ENCODE data around the gene IL32. TPM values are rescaled to one million over a fixed set of nuclear protein-coding genes. Genes with fewer than 3 reads are reported as not detected.

IL32 gene
- total RNA-seq, 1 experiment from 2014 or later = 4.5 TPM

DNA sequence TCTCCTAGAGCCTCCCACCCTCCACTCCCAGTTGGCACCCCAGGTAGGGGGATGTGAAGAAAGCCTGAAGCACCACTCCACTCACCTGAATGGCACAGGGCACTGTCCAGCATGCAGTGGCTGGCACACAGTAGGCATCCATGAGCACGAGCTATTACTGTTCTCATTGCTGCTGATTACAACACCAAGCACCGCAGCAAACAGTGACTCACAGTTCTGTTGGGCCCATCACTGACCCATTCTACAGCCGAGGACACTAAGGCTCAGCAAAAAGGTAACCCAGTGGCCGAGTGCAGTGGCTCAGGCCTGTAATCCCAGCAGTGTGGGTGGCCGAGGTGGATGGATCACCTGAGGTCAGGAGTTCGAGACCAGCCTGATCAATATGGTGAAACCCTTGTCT, 30.9 kb downstream of the IL32 start:
- no TSS peak for BruUV-seq (replicated peaks)
- H3K9me3 ChIP-seq (ENCODE audit: low read depth, low read length, poor library complexity, severe bottlenecking) = no peaks in the 10 kb centered on the region
- intact Hi-C loops (cut with micrococcal nuclease; ENCODE audit: unreplicated experiment) = no loop called here
- no peak for TF ChIP-seq EZH2 (IDR thresholded peaks at IDR 0.05; ENCODE audit: borderline replicate concordance, low read depth, low read length, poor library complexity, severe bottlenecking)
- TF ChIP-seq, protein P1, sequence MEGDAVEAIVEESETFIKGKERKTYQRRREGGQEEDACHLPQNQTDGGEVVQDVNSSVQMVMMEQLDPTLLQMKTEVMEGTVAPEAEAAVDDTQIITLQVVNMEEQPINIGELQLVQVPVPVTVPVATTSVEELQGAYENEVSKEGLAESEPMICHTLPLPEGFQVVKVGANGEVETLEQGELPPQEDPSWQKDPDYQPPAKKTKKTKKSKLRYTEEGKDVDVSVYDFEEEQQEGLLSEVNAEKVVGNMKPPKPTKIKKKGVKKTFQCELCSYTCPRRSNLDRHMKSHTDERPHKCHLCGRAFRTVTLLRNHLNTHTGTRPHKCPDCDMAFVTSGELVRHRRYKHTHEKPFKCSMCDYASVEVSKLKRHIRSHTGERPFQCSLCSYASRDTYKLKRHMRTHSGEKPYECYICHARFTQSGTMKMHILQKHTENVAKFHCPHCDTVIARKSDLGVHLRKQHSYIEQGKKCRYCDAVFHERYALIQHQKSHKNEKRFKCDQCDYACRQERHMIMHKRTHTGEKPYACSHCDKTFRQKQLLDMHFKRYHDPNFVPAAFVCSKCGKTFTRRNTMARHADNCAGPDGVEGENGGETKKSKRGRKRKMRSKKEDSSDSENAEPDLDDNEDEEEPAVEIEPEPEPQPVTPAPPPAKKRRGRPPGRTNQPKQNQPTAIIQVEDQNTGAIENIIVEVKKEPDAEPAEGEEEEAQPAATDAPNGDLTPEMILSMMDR (conservative IDR thresholded peaks at IDR 0.05; ENCODE audit: low read depth, low read length) = no peak
- peaks cover 14% of the 10 kb centered on the region for H3K4me1 ChIP-seq (ENCODE audit: insufficient read depth, low read length, poor library complexity, severe bottlenecking)
- no peak overlapping the region for H3K4me3 ChIP-seq (ENCODE audit: low read depth, low read length, poor library complexity, severe bottlenecking)
- no peak for DNase-seq (ENCODE audit: low spot score)
- CTCF ChIA-PET = interaction anchor here (0.7 to 1.2 kb wide), 2 partner anchors 33 to 1145 kb away, joined by 4 to 7 read pairs; no protein-coding TSS in a partner anchor
- H3K36me3 ChIP-seq (ENCODE audit: insufficient read depth, low read length, poor library complexity, severe bottlenecking) = no peaks in the 10 kb centered on the region
- H3K27me3 ChIP-seq (replicated peaks; ENCODE audit: insufficient read depth, low read depth, low read length, poor library complexity) = no peaks in the 10 kb centered on the region
- H3K27ac ChIP-seq (ENCODE audit: low read depth, low read length, poor library complexity, severe bottlenecking) = no peak overlapping the region
- POLR2A ChIA-PET (ENCODE audit: low non-redundant PET) = no interaction called here

DNA sequence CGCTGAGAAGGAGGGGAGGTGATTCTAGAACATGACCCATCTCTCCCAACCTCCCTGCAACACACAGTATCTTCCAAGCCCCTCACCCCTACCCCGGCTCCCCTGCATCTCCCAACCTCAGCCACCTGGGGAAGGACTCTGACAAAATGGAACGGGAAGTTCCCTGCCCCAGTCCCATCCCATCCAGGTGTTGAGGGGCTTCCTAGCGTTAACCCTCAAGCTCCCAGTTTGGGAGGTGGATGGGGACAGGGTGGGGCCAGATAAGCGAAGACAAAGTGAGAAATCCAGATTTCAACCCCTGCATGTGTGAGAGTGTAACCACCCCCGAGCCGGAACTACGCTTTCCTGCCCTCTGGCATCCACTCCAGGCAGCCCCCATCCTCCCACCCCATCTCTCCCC, 31.8 kb downstream of the IL32 start:
- H3K36me3 ChIP-seq (ENCODE audit: insufficient read depth, low read length, poor library complexity, severe bottlenecking) = no peaks in the 10 kb centered on the region
- BruUV-seq (replicated peaks) = no TSS peak

DNA sequence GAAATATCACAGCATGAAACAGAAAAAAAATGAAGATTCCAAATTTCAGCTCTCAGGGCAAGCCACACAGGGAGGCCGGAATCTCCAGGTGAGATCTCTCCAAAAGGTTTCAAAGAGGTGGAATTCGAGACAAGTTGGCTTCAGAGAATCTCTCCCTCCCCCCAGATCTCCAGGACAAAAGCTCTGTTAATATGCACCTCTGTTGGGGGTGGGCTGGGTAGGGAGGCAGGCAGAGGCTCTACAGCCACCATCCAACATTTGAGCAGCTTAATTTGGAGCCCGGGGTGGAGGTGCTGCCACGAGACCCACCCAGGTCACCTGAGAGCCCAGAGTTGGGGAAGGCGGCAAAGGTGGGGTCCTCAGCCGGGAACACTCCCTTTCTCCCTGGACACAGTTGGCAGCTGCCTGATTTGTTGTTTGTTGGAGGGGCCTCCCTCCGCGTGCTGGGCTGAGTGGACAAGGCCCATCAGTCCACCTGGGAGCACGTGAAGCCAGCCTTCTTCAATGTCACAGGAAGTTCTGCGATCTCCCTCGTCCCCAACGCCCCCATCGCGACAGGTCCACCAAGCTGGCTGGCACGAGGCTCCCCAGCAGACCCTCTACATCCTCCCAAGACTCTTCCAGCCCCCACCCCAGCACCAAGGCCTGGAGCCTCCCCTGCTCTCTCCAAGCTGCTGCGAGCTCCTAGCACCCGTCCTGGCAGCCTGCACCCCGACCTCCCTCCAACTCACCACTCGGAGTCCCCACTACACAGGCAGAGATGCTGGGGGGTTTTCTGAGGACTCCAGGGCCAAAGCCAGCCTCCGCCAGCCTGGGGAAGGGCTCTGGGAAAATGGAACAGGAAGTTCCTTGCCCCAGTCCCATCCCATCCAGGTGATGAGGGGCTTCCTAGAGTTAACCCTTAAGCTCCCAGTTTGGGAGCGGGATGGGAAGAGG, 33.3 kb downstream of the IL32 start, which contains the start of gene ZSCAN10:
Gene ZSCAN10 (minus strand): TSS at position 836 of the 936 bp plus-strand sequence. CDS start 6,357 bp downstream, outside the sequence.
- DNase-seq (ENCODE audit: low spot score) = no peak
- H3K4me1 ChIP-seq (ENCODE audit: insufficient read depth, low read length, poor library complexity, severe bottlenecking) = peaks cover 14% of the 10 kb centered on the region
- ChIA-PET POLR2A (ENCODE audit: low non-redundant PET) (no interaction called here), CTCF (interaction anchor here (0.9 to 1.3 kb wide), 2 partner anchors 18 to 66 kb away, joined by 3 to 9 read pairs; no protein-coding TSS in a partner anchor)
- H3K36me3 ChIP-seq (ENCODE audit: insufficient read depth, low read length, poor library complexity, severe bottlenecking) = no peaks in the 10 kb centered on the region
- H3K27ac ChIP-seq (ENCODE audit: low read depth, low read length, poor library complexity, severe bottlenecking) = no peak within 1 kb of the TSS
- H3K27me3 ChIP-seq (replicated peaks; ENCODE audit: insufficient read depth, low read depth, low read length, poor library complexity) = no peaks in the 10 kb centered on the region
- no peak within 1 kb of the TSS for H3K4me3 ChIP-seq (ENCODE audit: low read depth, low read length, poor library complexity, severe bottlenecking)
- no TSS peak for BruUV-seq (replicated peaks)
- intact Hi-C loops (cut with micrococcal nuclease; ENCODE audit: unreplicated experiment) = no loop called here
- TF ChIP-seq, protein P1 (conservative IDR thresholded peaks at IDR 0.05; ENCODE audit: low read depth, low read length) = no peak
- no peak for TF ChIP-seq EZH2 (IDR thresholded peaks at IDR 0.05; ENCODE audit: borderline replicate concordance, low read depth, low read length, poor library complexity, severe bottlenecking)
- no peaks in the 10 kb centered on the region for H3K9me3 ChIP-seq (ENCODE audit: low read depth, low read length, poor library complexity, severe bottlenecking)

More for the DNA sequence above, 31.8 kb downstream of the IL32 start:
- peaks cover 14% of the 10 kb centered on the region for H3K4me1 ChIP-seq (ENCODE audit: insufficient read depth, low read length, poor library complexity, severe bottlenecking)
- no peak overlapping the region for H3K4me3 ChIP-seq (ENCODE audit: low read depth, low read length, poor library complexity, severe bottlenecking)
- H3K9me3 ChIP-seq (ENCODE audit: low read depth, low read length, poor library complexity, severe bottlenecking) = no peaks in the 10 kb centered on the region
- POLR2A ChIA-PET (ENCODE audit: low non-redundant PET) = no interaction called here
- CTCF ChIA-PET = interaction anchor here (1.3 kb wide), 1 partner anchor 65 kb away, joined by 3 read pairs; no protein-coding TSS in a partner anchor
- no peak overlapping the region for H3K27ac ChIP-seq (ENCODE audit: low read depth, low read length, poor library complexity, severe bottlenecking)
- no peak for DNase-seq (ENCODE audit: low spot score)
- TF ChIP-seq, protein P1 (conservative IDR thresholded peaks at IDR 0.05; ENCODE audit: low read depth, low read length) = no peak
- no peak for TF ChIP-seq EZH2 (IDR thresholded peaks at IDR 0.05; ENCODE audit: borderline replicate concordance, low read depth, low read length, poor library complexity, severe bottlenecking)
- intact Hi-C loops (cut with micrococcal nuclease; ENCODE audit: unreplicated experiment) = no loop called here
- H3K27me3 ChIP-seq (replicated peaks; ENCODE audit: insufficient read depth, low read depth, low read length, poor library complexity) = no peaks in the 10 kb centered on the region

Data from A673 (cell line).